HFFc6 (cell line): ENCODE results near the gene DUSP16. TPM values are rescaled to one million over a fixed set of nuclear protein-coding genes. Genes with fewer than 3 reads are reported as not detected.

ENCODE experiments used
- DNase-seq: peaks from one replicate; pipeline ENCODE4 v3.0.0-alpha.2; 2018
- H3K27ac Mint-ChIP-seq: 2 replicates; pipeline ENCODE4 v1.8.0; 2020; ENCODE audit warnings: mild to moderate bottlenecking, mixed read lengths
- H3K27me3 Mint-ChIP-seq: 2 replicates; pipeline ENCODE4 v1.8.0; 2021; ENCODE audit warnings: mild to moderate bottlenecking, moderate library complexity, mixed read lengths; ENCODE audit not compliant: insufficient read depth
- H3K36me3 Mint-ChIP-seq: 2 replicates; pipeline ENCODE4 v1.8.0; 2021; ENCODE audit warnings: low read depth, mixed read lengths
- H3K4me1 Mint-ChIP-seq: 2 replicates; pipeline ENCODE4 v1.8.0; 2020; ENCODE audit warnings: low read depth, mixed read lengths
- H3K4me3 Mint-ChIP-seq: 2 replicates; pipeline ENCODE4 v1.8.0; 2020; ENCODE audit warnings: mild to moderate bottlenecking, moderate library complexity, mixed read lengths
- H3K9me3 Mint-ChIP-seq: 2 replicates; pipeline ENCODE4 v1.8.0; 2020; ENCODE audit warnings: mild to moderate bottlenecking, mixed read lengths
- total RNA-seq, 6 experiments: library from RNA; stranded (reverse); fragmentation: NEBNext Ultra II Directional; extraction: Animal tissue kit (Norgen Biotek cat#: 25700); gene quantifications; 2 replicates in 1 of 6; 3 replicates in 5 of 6; pipeline ENCODE4 v1.2.3, GENCODE V29; 2021
- TF ChIP-seq, protein P1 (sequence below): fragments of 200-600 bp; sonication (generic); IDR thresholded peaks from 2 replicates; pipeline ENCODE4 v1.5.0; 2021; ENCODE audit warnings: antibody characterized with exemption, mild to moderate bottlenecking

Gene DUSP16
- total RNA-seq, 6 experiments from 2014 or later, result 5.9 to 8.9 (median 7.4) TPM

DNA sequence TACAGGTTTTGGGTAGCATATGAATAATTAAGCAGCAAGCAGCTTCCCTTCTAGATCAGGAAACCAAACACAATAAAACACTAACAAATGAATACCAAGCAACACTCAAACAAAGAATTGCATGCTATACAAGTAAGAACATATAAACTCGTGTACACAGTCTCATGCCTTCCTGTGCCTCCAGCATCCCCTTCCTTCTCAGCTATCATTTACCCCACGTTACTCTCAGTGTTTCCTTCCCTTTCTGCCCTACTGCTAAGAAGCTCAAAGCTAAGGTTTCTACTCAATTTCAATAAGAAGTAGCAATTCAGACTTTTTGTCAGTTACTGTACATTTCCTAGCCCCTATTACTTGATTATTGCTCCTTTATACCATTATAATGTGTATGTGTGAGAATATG, 81.0 kb downstream of the DUSP16 start:
- H3K9me3 Mint-ChIP-seq, result no peaks in the 10 kb centered on the region
- TF ChIP-seq, protein P1, sequence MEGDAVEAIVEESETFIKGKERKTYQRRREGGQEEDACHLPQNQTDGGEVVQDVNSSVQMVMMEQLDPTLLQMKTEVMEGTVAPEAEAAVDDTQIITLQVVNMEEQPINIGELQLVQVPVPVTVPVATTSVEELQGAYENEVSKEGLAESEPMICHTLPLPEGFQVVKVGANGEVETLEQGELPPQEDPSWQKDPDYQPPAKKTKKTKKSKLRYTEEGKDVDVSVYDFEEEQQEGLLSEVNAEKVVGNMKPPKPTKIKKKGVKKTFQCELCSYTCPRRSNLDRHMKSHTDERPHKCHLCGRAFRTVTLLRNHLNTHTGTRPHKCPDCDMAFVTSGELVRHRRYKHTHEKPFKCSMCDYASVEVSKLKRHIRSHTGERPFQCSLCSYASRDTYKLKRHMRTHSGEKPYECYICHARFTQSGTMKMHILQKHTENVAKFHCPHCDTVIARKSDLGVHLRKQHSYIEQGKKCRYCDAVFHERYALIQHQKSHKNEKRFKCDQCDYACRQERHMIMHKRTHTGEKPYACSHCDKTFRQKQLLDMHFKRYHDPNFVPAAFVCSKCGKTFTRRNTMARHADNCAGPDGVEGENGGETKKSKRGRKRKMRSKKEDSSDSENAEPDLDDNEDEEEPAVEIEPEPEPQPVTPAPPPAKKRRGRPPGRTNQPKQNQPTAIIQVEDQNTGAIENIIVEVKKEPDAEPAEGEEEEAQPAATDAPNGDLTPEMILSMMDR, result no peak
- no peaks in the 10 kb centered on the region for H3K4me1 Mint-ChIP-seq
- no peaks in the 10 kb centered on the region; the same call in 1 of the 2 replicates for H3K27me3 Mint-ChIP-seq
- H3K36me3 Mint-ChIP-seq, result peaks cover 16% of the 10 kb centered on the region
- no peak overlapping the region for H3K4me3 Mint-ChIP-seq
- H3K27ac Mint-ChIP-seq, result no peak overlapping the region
- no peak for DNase-seq

DNA sequence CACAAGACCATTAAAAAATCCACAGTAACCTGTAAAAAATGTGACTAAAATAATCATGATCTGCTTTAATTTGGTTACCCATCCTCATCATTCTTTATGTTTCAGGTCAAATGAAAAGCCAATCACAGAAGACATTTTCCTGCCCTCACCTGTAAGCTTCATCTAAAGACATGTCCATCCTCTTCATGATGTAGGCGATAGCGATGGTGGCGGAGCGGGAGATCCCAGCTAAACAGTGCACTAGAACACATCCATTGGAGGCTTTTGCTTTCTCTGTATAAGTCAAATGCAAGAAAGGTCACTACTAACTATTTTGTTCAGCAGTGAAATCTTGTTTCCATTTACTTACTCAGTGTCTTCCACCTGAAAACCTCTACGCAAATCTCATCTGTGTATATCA, 82.6 kb downstream of the DUSP16 start:
- Mint-ChIP-seq H3K4me3 (no peak overlapping the region), H3K9me3 (no peaks in the 10 kb centered on the region), H3K36me3 (0 out of 2 replicates have a peak, but pooled peaks cover 11% of the 10 kb centered on the region), H3K4me1 (peaks cover 5% of the 10 kb centered on the region), H3K27ac (no peak overlapping the region), H3K27me3 (no peaks in the 10 kb centered on the region; the same call in 1 of the 2 replicates)
- no peak for DNase-seq
- TF ChIP-seq, protein P1, result no peak

GRCh38 chr12:12477532-12477890, 85.2 kb downstream of the DUSP16 start:
- peaks cover 14% of the 10 kb centered on the region for H3K4me1 Mint-ChIP-seq
- H3K36me3 Mint-ChIP-seq, result peaks cover 21% of the 10 kb centered on the region; the same call in 1 of the 2 replicates
- H3K27me3 Mint-ChIP-seq, result no peaks in the 10 kb centered on the region; the same call in 1 of the 2 replicates

DNA sequence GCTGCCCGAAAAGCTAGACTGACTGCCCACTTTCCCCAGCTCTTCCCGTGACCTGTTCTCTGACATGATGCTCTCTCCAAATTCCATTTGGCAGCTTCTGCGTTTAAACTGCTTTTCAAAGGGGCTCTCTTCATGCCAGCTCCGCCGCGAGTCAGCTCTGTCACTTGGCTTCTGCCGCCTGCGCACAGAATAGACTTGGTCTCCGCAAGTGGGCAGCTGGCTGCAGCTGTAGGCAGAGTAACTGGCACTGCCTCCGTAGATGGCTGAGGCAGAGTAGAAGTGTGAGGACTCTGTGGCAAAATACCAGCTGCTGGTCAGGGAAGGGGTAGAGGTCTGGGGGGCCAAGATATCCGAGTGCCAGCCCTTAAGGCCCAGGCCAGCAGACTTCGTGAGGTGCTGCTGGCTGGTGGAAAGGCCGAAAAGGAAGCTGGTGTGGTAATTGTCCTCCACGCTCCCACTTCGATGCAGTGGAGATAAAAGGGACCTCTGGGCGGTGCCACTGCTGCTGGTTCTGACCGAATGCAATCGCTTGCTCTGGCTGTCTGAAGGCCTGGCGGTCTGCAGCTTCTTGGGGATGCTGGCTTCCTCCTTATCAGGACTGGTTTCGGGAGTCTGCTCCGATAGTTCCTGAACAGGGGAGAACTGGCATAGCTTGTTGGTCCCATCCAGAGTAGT, 85.7 kb downstream of the DUSP16 start:
- TF ChIP-seq, protein P1, result no peak
- no peak overlapping the region for H3K4me3 Mint-ChIP-seq
- H3K27me3 Mint-ChIP-seq, result no peaks in the 10 kb centered on the region; the same call in 1 of the 2 replicates
- no peak overlapping the region for H3K27ac Mint-ChIP-seq
- peaks cover 21% of the 10 kb centered on the region; the same call in 1 of the 2 replicates for H3K36me3 Mint-ChIP-seq
- no peaks in the 10 kb centered on the region for H3K9me3 Mint-ChIP-seq
- peaks cover 14% of the 10 kb centered on the region for H3K4me1 Mint-ChIP-seq
- DNase-seq, result no peak

More at GRCh38 chr12:12477532-12477890, 85.2 kb downstream of the DUSP16 start:
- no peak for DNase-seq
- Mint-ChIP-seq H3K9me3 (no peaks in the 10 kb centered on the region), H3K27ac (no peak overlapping the region), H3K4me3 (no peak overlapping the region)
- TF ChIP-seq, protein P1, result no peak

DNA sequence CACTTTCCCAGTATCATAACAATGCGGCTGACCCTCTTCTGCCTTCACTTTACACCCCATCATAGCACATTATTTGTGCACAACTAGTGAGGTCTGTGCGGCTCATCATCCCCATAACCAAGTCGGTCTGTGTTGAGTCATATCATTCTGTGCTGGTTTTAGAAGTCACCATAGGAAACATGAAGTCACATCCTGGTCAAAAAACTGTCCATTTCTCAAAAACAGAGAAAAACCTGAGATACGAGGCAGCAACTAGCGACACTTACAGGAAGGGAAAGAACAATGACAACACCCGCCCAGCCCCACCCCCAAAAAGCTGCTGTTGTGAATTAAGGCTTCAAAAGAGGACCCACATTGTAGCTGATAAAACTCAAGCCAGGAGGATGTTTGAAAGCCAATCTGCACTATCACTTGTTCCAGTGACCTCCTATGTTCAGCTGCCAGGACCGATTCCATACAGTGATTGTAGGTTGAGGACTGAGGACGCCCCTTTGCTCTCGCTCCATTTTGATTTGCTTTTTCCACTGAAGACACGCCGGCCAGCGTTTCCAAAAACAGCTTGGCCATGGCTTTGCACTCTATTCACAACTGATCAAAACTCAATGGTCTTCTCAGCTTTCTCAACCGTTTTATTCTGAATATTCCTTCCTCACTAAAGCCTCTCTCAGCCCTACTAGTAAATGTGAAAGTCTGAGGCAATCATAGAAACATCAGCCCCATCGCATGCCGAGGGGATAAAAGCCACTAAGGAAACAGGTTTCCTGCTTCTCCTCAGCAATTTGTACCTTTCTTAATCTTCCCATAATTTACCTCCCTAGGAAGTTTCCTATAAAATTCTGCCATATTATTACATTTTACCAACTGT, 87.5 kb downstream of the DUSP16 start:
- Mint-ChIP-seq H3K27ac (peak overlapping the region; percentile 22), H3K36me3 (peaks cover 31% of the 10 kb centered on the region; the same call in 1 of the 2 replicates), H3K27me3 (no peaks in the 10 kb centered on the region; the same call in 1 of the 2 replicates), H3K4me1 (peaks cover 14% of the 10 kb centered on the region), H3K9me3 (no peaks in the 10 kb centered on the region), H3K4me3 (no peak overlapping the region)
- peak; percentile 4 for DNase-seq
- TF ChIP-seq, protein P1, result no peak
